ENCODE results near the gene AJAP1.

- TF ChIP-seq CTCF (IDR thresholded peaks at IDR 0.05) (no peak), POLR2A (IDR thresholded peaks at IDR 0.05) (no peak)
These were observed 59.3 kb downstream of the AJAP1 start for GRCh38 chr1:4713669-4714068.

Measured in esophagus squamous epithelium (tissue), 4 donors.